NCI-H2029 treated with DMSO at 0.1 percent for 48 hours (cell line): Measurements from ENCODE around the gene KNTC1.
"Not testable (repeated sequence)": the region's sequence is repeated elsewhere in the genome, so short reads cannot be mapped to it uniquely, and the experiment has no call there.

ENCODE experiments used
- DNase-seq: peaks from one replicate; lab custom pipeline; 2025; lab: John Stamatoyannopoulos, UW

The KNTC1 gene

GRCh38 chr12:122505419-122506051 lies 21.5 kb upstream of the KNTC1 start:
- no peak for DNase-seq

- no peak for DNase-seq
Measured at GRCh38 chr12:122506393-122506938, 20.6 kb upstream of the KNTC1 start.

GRCh38 chr12:122508163-122508562 lies 18.9 kb upstream of the KNTC1 start:
- DNase-seq: no peak

DNA sequence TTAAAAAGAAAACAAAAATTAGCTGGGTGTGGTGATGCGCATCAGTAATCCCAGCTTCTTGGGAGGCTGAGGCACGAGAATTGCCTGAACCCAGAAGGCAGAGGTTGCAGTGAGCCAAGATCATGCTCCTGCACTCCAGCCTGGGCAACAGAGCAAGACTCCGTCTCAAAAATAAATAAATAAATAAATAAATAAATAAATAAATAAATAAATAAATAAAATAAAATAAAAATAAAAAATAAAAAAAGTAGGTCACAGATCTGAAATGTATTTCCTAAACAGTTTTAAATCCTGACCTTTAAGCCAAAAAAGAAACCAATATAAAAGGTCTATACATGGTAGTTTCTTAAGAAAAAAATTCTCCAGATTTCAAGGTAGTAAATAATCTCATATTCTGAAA lies 14.0 kb upstream of the KNTC1 start:
- DNase-seq: not testable (repeated sequence)

GRCh38 chr12:122513660-122514059 lies 13.4 kb upstream of the KNTC1 start:
- DNase-seq: no peak

DNA sequence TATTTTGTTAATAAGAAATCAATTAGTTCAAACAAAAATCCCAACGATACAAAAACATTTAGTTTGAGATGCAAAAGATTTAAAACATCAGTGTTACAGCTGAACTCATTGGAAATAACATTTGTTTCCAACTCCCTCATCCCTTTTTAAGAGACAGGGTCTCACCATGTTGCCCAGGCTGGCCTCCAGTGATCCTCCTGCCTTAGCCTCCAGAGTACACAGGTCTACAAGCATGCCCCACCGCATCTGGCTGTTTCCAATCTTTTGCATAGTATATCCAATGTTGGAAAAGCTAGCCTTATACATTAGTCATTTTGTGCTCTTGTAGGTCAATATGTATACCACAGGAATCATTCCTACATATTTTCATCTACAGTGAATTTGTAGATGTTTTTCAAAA lies 11.8 kb upstream of the KNTC1 start:
- no peak for DNase-seq

GRCh38 chr12:122516544-122517361 lies 10.3 kb upstream of the KNTC1 start:
- no peak for DNase-seq

GRCh38 chr12:122517877-122518276 lies 9.2 kb upstream of the KNTC1 start:
- DNase-seq: no peak

- no peak for DNase-seq
Measured at GRCh38 chr12:122518908-122519307, 8.1 kb upstream of the KNTC1 start.

DNA sequence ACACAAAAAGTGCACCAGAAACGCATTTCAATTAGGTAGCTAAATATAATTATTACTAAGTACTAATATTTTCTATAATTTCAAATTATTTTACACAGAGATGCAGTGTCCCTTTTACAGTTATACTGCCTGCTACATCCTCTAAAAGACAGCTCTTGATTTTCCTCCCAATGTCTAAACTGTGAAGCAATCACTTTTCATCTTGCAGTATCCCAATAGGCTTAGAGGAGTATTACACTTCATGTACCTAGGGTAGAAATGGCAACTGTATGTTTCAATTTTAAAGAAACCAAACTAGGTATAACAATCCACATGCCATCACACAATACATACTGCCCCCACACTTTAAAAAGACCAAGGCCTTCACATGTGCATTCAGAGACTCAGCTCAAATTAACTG lies 7.6 kb upstream of the KNTC1 start:
- DNase-seq: no peak

GRCh38 chr12:122520676-122521075 lies 6.4 kb upstream of the KNTC1 start:
- DNase-seq: no peak

DNA sequence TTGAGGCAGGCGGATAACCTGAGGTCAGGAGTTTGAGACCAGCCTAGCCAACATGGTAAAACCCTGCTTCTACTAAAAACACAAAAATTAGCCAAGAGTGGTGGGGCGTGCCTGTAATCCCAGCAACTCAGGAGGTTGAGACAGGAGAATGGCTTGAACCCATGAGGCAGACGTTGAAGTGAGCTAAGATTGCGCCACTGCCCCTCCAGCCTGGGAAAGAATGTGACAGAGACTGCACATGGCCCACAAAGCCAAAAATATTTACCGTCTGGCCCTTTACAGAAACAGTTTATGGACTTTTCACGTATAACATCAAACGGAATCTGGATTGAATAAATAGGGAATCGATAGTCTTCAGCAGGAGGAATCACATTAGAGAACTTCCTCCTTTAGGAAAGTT lies 3.8 kb upstream of the KNTC1 start:
- DNase-seq: no peak

DNA sequence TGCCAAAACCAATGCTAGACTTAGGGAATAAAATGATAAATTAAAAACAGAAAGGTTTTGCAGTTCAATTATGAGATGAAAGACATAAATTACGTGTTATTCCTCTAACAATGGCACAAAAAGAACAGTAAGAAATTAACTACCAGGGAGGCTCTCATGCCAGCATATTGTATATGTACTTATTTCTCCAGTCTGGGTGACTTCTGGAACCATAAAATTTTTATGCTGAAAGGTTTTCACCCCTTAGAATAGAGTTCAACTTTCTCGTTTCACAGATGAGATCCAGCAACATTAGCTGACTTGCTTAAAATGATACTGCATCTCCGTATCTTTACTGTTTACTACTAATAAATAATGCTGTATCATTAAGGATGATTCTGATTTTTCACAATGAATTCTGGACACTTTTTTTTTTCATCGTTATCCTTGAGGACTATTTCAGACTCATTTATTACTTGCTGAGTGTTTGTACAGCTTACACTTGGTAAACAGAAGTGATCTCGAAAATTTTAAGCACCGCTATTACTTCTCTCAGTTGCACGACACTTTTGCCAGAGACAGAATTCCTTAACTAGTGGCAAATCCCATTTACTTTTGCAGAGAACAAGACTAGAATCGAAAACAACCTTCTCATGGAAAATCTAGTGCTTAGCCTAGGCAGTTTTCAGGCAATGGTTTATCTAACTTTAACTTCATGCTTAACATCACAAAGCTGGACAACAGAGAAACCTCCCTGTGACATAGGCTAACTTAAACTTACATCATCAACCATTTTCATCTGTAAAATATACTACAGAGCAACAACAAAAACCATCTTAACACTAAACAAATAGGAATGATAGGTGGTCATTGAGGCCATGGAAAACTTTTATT lies 3.0 kb upstream of the KNTC1 start:
- peak; percentile 16 for DNase-seq

GRCh38 chr12:122527478-122527944 lies 462 bp downstream of the KNTC1 start:
- no peak for DNase-seq

GRCh38 chr12:122528582-122528981 lies 1.5 kb downstream of the KNTC1 start:
- no peak for DNase-seq

- DNase-seq: no peak
Measured at GRCh38 chr12:122528992-122529391, 1.9 kb downstream of the KNTC1 start.

DNA sequence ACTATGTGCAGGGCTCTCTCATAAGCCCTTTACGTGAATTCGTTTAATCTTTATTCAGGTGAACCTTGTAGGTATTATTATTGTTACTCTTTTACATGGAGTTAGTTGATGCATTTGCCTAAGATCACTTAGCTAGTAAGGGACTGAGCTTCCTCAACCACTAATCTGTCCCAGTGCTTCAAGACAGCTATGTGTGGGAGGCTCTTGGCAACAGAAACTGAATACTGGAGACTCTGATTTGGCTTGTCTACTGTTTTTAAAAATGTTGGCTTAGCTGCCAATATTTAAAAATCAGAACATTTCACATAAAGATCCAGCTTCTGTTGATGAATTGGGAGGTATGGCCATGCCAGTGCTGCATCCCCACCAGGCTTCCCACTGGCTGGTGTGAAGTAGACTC lies 6.8 kb downstream of the KNTC1 start:
- no peak for DNase-seq

DNA sequence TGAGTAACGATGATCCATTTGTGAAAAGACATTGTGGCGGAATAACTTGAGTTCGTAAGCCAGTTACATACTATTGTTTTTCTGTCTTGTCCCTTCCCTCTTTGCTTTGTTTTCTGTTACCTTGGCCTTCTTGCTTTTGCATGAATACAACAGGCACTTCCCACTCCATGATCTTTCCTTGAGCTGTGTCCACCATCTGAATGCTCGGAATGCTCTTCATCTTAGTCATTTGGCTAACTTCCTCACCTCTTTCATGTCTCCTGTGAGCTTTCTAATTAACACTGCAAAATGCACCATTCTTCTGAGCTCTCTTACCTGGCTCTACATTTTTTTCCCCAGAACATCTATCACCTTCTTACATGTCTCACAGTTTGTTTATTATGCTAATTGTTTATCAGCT lies 10.0 kb downstream of the KNTC1 start:
- DNase-seq: no peak

GRCh38 chr12:122538496-122538895 lies 11.4 kb downstream of the KNTC1 start:
- no peak for DNase-seq

DNA sequence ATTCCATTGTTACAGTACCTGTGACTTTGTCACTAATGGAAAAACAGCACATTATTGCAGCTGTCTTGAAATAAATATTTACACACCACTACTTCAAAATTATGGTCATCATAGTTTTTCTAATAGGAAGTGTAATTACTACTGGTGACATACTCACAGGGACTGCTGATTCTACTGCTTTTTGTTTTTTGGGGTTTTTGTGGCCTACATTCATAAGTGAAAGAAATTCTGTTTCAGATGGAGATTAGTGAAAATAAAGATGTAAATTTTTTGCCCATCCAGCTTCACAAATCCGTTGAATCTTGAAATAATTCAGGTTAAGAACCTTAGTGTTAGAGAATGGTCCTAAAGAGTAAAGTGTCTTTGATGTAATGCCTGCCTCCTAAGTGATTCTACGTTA lies 17.5 kb downstream of the KNTC1 start:
- no peak for DNase-seq

DNA sequence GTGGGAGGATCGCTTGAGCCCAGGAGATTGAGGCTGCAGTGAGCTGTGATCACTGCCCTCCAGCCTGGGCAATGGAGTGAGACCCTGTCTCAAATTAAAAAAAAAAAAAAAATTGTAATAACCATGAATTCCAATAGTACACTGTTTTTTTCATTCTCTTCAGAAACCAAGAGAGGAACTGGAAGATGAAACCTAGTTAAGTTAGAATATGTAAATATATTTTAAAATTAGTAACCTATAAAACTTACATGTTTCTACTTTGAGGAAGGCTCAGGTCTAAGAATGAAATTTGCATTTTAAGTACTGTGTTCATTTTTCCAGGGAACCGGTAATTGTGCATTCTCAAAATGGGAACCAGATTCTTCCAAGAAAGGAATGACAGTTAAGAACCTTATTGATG lies 18.8 kb downstream of the KNTC1 start:
- no peak for DNase-seq

DNA sequence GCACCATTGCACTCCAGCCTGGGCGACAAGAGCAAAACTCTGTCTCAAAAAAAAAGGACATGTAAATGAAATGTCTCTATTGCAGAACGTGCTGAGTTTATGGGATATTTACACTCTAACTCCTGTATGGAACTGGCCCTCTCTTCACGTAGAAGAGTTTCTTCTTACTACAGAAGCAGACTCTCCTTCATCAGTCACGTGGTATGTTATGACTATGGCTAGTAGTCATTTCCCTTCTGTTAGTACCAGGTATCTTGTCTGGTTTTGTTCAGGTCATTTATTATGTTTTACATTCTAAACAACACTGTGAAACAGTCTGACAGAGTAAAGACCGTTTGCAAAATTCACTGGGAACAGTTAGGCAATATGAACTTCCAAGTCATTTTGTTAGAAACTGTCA lies 20.3 kb downstream of the KNTC1 start:
- no peak for DNase-seq
